Activated CD4-positive, alpha-beta T cell treated with anti-CD3 and anti-CD28 coated beads, Interleukin-2, amount 50 U/mL, for 48 hours (primary cell): Measurements from ENCODE around the gene UBE2S.
"Not testable (repeated sequence)": the region's sequence is repeated elsewhere in the genome, so short reads cannot be mapped to it uniquely, and the experiment has no call there.

ENCODE experiments used
- DNase-seq, 2 experiments: peaks; one replicate each; pipeline ENCODE4 v3.0.0-alpha.2; 2020

UBE2S gene

GRCh38 chr19:55407550-55407799 is at the start of gene UBE2S:
Gene UBE2S (minus strand): TSS chr19:55407788. CDS start chr19:55407589, 199 bp downstream.
- not testable (repeated sequence) for DNase-seq

- DNase-seq = no peak
Observed at GRCh38 chr19:55456347-55456746, 48.8 kb upstream of the UBE2S start.

GRCh38 chr19:55455576-55456235 is 48.1 kb upstream of the UBE2S start:
- no peak for DNase-seq

- peak; percentile 50 to 51 for DNase-seq
Observed at GRCh38 chr19:55454787-55455243, 47.2 kb upstream of the UBE2S start.

- DNase-seq = no peak
Observed at GRCh38 chr19:55453511-55454260, 46.1 kb upstream of the UBE2S start.

GRCh38 chr19:55452749-55453346 is 45.3 kb upstream of the UBE2S start:
- peak; percentile 37 to 44 for DNase-seq

GRCh38 chr19:55451965-55452748 is 44.6 kb upstream of the UBE2S start:
- no peak for DNase-seq

- no peak for DNase-seq
Observed at GRCh38 chr19:55451163-55451964, 43.8 kb upstream of the UBE2S start.

- DNase-seq = no peak
Observed at GRCh38 chr19:55449469-55449868, 41.9 kb upstream of the UBE2S start.

GRCh38 chr19:55448175-55448490 is 40.5 kb upstream of the UBE2S start:
- not testable (repeated sequence) for DNase-seq

- DNase-seq = no peak
Observed at GRCh38 chr19:55447421-55448174, 40.0 kb upstream of the UBE2S start.

- no peak for DNase-seq
Observed at GRCh38 chr19:55446060-55446459, 38.5 kb upstream of the UBE2S start.

- no peak for DNase-seq
Observed at GRCh38 chr19:55444646-55445045, 37.1 kb upstream of the UBE2S start.

- no peak for DNase-seq
Observed at GRCh38 chr19:55443824-55444480, 36.4 kb upstream of the UBE2S start.

GRCh38 chr19:55443045-55443823 is 35.6 kb upstream of the UBE2S start, which contains the start of gene SHISA7:
Gene SHISA7 (minus strand): TSS chr19:55443300. CDS start chr19:55442863, 437 bp downstream.
- DNase-seq = no peak

- DNase-seq = no peak
Observed at GRCh38 chr19:55442372-55442961, 34.9 kb upstream of the UBE2S start.

GRCh38 chr19:55441692-55442321 is 34.2 kb upstream of the UBE2S start:
- DNase-seq = peak; percentile 31 to 44

GRCh38 chr19:55441319-55441691 is 33.7 kb upstream of the UBE2S start:
- no peak for DNase-seq

- DNase-seq = peak in 1 of 2 experiments; percentile 34
Observed at GRCh38 chr19:55440411-55441105, 33.0 kb upstream of the UBE2S start.
